Activated CD8-positive, alpha-beta memory T cell treated with anti-CD3 and anti-CD28 coated beads for 48 hours (primary cell): Measurements from ENCODE around the gene CLDN2.

Source experiments
- DNase-seq, 3 experiments: peaks; one replicate each; pipeline ENCODE4 v3.0.0-alpha.2; 2020; ENCODE audit warnings: low read depth in 2 of 3, low spot score in 2 of 3

Gene CLDN2

DNA sequence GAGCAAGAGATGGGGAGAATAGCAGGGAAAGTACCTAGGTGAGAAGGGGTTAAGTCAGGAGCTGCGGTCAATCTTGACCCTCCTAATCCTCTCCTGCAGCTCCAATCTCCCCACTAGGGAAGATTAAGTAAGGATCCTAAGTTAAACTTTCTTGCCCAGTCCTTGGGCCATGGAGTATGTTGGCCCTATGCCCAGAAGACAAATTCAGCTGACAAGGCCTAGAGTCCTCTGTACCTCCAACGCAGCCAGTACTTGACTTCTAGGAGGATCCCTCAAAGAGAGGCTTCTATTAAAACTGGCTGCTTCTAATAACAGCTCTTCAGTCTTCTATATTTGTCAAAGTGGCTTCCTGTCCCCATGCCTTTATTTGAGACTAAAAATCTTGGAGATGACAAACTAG lies 1.4 kb downstream of the CLDN2 start:
- no peak for DNase-seq

DNA sequence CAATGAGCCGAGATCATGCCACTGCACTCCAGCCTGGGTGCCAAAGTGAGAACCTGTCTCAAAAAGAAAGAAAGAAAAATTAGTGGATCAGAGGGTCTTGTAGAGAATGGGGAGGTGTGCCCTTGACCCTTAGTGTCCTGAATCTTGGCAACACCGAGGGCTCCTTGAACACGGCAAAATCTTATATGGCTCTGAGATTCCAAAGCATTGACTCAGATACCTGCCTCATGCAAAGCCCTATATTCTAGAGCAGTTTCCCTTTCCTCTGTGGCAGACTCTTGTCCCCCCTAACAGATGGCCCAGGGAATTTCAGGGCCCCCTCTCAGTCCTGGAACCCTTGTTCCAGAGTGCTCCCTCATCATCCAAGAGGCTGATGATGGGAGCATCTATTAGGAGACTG lies 6.8 kb downstream of the CLDN2 start:
- DNase-seq: no peak

DNA sequence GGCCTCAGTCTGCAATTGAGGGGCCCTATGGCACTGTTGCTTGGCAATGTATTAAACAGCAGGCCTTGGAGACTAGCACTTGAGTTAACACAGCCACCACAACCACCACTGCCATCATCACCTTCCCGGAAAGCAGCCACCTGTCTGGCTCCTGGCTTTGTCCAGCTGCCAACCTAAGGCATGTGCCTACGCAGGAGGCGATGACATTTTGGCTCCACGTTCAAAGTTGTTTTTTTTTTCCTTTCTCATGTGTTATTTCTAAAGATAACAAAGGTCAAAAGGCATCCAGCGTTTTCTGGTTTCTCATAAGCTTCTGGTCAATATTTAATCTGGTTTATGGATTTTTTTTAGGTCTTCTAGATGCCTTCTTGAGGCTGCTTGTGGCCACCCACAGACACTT lies 7.5 kb downstream of the CLDN2 start:
- no peak for DNase-seq

DNA sequence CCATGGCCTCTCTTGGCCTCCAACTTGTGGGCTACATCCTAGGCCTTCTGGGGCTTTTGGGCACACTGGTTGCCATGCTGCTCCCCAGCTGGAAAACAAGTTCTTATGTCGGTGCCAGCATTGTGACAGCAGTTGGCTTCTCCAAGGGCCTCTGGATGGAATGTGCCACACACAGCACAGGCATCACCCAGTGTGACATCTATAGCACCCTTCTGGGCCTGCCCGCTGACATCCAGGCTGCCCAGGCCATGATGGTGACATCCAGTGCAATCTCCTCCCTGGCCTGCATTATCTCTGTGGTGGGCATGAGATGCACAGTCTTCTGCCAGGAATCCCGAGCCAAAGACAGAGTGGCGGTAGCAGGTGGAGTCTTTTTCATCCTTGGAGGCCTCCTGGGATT lies 8.0 kb downstream of the CLDN2 start:
- DNase-seq: no peak

DNA sequence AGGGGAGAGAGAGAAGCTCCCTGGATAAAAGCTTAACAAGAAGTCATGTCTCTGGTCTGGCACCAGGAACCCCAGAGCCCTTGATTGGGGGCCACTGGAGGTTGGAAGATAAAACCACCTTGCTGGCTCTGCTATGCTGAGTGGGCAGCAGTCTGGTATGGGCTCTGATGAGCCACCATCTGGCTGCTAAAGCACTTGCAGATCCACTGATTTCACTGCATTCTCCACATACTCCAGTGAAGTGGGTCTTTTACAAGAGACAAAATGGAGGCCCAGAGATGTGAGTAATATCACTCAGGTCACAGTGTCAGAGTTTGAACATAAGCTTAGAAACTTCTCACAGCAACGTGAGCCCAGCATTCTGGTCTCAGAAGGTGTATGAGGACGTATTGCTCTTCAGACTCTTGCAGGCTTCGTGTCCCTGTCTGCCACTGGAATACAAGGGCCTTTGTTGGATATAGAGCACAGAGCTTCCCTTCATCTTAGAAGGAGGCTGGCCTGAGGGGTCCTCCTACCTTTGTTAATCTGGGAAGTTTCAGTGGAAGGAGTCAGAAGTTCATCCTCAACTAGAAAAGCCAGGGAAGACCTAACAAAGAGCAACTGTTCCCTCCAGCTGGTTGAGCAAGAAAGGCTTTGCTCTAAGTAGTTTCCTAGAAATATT lies 11.8 kb downstream of the CLDN2 start:
- no peak for DNase-seq

DNA sequence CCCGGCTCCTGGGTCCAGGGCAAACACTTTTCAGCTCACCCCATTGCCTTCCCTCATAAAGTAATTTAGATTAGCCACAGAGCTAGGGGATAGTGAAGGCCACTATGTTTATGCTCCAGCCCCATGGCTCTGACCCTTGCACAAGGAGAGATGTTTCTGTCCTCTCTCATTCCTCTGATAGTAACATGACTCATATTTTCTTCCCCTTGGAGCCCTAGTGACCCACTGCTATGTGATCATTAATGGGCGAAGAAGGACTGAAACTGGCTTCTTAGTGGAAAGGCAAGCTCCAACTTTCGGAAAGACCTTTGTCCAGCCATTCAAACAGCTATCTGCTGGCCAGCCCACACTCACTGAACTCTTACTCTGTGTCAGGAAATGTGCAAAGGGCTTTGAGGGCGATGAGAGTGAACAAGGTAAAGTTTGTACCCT lies 12.3 kb downstream of the CLDN2 start:
- no peak for DNase-seq

DNA sequence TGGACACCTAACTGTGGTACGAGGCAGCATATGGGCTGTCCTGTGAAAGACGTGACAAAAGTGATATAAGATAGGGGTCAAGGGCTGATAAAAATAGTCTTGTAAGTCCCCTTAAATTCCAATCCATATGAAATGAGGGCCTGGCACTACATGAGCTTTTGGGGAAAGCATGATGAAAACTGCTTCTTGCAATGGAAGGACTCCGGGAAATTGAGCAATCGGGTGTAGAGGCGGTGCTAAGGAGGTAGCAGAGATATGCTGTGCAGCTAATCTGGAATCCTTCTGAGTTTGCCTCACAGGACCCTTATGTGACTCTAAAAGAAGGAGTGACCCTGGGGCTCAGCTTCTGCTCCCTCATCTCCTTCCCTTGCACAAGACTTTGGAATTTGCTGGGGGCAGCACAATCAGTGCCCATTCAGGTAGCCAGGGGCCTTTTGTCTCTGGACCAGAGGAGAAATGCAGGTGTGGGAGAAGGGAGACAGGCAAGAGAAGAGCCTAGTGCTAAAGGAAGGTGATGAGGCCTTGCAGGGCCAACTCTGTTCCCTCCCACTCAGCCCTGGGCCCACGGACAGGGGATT lies 12.8 kb downstream of the CLDN2 start:
- DNase-seq: no peak

DNA sequence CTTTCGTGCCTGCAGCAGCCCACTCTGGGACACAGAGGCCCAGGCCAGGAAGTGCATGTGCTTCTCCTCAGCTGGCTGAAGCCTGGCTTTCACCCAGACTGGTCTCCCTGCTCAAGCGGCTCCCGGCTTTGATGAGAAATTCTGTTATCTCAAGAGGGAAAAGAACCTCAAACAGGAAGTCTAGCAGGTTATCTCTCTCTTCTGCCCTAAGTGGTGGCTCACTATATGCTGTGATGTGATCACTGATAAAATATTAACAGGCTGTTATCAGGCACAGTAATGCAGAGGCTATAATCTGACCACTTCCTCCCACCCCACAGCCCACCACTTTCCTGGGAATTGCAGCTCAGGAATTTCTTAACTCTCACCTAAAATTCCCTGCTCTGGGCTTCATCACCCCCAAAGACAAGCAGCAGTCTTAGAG lies 13.3 kb downstream of the CLDN2 start:
- no peak for DNase-seq

DNA sequence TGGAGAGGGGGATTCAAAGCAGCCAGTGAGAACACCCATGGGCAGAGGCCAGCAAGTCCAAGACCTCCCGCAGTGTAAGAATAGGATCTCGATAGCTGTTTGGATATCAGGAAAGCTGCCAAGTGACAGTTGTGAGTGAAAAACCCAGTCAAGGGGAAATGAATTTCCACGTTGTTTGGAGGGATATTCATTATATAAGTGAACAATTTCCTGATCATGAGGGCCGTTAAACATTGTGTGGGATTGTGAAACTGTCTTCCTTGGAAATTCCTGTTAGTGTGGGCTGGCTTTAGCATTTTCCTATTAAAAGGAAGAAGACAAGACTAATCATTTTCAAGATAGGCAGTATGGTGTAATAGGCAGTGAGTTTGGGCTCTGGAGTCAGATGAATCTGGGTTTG lies 15.0 kb downstream of the CLDN2 start:
- DNase-seq: no peak

DNA sequence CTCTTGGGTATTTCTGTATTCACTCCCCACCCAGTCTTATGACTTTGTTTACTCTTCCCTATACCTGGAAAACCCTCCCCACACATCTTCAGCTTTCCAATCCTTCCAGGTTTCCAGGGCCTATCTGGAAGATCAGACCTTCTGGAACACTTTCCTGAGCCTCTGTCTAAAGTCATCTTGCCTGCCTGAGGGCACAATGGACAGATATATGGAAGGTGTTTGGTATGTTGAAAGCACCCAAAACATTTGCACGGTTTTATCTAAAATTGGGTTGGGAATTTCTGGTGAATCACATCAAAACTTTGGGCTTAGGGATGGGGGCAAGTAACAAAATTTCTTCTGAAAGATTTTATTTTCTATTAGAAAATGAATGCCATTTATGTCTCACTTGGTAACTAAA lies 16.0 kb downstream of the CLDN2 start:
- DNase-seq: no peak

DNA sequence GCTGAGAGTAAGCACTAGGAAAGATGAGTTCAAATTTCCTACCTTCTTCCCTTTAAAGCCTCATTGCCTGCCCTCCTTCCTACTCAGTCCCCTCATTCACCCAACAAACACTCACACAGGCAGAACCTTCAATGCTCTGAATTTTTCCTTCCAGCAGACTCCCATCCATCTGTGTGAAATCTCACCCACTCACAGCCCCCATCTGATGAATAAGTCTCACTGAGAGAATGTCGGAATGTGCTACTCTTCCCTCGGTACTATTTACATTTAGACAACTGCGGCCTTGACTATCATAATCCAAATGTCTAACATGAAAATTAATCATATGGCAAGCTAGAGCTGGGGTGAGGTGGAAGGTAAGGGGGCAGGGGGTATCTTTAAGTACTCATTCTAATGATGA lies 19.4 kb downstream of the CLDN2 start:
- no peak for DNase-seq

DNA sequence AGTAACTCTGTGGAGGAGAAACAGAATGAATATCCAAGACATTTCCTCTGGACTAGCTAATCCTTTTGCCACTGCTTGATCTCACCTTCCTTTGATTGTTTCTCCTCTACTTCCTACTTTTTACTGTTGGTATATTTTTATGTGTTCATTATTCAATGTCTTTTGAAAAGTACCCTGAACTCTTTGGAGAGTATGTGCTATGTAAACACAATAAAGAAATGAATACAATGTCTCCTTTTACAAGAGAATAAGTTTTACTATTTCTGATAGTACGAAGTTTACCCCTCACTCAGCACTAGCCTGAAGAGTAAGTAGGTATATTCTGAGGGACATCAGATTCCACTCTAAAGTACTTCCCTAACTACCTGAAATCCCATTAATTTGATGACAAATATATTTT lies 19.9 kb downstream of the CLDN2 start:
- DNase-seq: no peak

DNA sequence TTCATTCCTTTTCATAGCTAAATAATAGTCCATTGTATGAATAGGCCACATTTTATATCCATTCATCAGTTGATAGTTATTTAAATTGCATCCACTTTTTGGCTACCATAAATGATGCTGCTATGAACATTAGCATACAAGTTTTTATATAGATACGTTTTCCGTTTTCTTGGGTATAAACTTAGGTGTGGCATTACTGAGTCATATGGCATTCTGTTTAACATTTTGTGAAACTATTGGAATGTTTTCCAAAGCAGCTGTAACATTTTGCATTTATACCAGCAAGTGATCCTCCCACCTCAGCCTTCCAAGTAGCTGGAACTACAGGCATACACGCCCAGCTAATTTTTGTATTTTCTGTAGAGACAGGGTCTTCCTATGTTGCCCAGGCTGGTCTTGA lies 26.3 kb downstream of the CLDN2 start:
- no peak for DNase-seq

DNA sequence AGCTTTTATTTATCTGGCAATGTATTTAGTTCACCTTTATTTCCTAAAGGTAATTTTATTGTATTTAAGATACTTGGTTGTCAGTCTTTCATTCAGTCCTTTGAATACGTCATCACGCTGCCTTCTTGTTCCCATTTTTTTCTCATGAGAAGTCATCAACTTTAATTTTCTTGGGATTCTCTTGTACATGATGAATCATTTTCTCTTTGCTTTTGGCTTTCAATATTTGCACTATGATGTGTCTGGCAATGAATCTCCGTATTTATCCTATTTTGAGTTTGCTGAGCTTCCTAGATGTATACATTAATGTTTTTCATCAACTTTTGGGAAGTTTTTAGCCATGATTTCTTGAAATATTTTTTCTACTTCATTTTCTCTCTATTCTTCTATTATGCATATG lies 28.4 kb downstream of the CLDN2 start:
- DNase-seq: no peak

DNA sequence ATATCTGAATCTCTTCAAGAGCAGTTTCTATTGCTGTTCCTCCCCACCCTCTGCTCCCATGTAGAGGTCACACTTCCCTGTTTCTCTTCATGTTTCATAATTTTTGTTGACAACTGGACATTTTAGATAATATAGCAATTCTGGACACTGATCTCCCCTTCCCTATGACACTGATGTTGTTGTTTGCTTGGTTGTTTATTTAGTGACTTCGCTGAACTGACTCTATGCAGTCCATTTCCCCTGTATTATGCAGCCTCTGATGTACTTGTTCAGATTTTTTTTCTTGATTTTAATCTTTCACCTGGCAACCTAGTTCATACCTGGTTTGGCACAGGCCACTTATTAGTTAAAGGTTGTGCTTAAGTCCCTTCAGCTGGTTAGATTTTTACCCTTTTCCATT lies 29.2 kb downstream of the CLDN2 start:
- no peak for DNase-seq

DNA sequence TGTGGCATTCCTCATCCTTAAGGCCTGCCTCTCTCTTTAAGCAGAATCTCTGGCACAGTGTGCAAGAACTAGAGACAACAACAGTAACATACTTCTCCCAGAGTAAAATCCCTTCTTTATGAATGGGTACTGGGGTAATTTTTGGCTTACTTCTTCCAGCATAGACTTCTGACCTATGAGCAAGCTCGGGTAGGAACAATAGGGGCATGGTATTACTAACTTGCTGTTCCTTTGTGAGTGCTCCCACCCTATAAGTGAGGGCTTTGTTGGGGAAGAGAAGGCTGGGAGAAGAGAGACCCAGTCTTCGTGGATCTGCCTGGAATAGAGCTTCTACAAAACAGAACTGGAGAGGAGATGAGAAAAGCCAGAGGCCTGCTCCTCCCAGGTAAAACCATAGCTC lies 30.2 kb downstream of the CLDN2 start:
- no peak for DNase-seq

DNA sequence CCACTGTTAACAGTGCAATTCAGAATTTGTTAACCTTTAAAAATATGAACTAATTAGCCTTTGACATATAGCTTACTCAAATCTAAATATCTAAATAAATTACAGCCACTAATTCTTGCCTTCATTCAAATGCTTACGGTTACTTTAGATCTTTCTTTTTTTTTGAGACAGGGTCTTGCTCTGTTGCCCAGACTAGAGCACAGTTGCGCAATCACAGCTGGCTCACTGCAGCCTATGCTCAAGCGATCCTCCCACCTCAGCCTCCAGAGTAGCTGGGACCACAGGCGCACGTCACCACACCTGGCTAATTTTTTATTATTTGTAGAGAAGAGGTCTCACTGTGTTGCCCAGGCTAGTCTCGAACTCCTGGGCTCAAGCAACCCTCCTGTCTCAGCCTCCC lies 31.0 kb downstream of the CLDN2 start:
- no peak for DNase-seq

DNA sequence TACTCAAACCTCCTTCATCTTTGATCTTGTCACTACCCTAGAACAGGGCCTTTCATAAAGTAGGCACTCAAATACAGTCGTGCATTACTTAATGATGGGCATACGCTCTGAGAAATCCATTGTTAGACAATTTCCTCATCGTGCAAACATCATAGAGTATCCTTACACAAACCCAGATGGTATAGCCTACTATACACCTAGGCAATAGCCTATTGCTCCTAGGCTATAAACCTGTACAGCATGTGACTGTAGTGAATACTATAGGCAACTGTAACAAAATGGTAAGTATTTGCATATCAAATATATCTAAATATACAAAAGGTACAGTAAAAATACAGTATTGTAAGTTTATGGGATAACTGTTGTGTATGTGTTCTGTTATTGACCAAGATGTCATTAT lies 31.9 kb downstream of the CLDN2 start:
- DNase-seq: no peak

DNA sequence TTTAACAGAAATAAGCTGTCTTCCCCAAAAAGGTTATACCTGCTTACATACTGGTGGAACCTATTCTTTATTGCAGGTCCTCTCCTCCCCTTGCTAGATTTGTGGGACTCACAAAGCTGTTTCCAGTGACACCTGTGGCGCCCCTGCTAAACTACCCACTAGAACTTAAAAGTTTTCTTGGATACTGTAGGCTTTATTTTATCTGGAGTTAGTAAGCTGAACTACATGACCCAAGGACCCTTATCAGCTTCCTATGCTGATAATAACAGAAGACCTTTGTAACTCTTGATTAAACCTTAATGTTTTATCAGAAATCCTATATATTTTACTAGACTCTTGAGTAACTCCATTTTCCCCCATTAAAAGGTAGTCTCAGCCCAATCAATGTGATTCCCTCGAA lies 32.3 kb downstream of the CLDN2 start:
- DNase-seq: no peak

DNA sequence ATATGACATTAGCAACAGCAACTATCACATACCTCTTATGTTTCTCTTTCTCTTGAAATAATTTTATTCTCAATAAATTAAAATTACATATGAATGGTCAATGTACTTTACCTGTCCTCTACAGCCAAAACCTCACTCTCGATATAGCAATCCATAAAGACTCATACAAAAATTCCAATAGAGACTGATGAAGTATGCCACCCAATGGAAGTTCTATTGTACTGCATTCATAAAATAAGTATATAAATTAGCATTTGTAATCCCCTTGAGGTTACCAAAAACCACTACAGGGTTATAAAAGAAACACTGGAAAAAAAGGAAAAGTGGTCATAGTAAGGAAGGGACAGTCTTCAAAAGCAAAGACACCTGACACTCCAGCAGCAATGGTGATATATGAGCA lies 32.8 kb downstream of the CLDN2 start:
- DNase-seq: no peak

DNA sequence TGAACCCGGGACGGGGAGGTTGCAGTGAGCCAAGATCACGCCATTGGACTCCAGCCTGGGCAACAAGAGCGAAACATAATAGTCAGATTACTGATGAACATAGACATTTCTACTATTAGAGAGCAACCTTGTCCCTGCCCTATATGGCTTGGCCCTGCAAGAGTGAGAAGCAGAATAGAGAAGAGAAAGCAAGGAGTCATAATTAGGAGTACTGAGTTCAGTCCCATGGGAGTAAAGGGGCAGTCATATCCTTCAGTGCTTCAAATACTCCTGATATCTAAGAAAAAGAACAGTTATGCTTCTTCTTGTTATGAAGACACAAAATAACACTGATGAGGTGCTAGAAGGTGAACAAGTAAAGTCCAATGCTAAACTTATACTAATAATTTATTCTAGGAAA lies 33.8 kb downstream of the CLDN2 start:
- no peak for DNase-seq

DNA sequence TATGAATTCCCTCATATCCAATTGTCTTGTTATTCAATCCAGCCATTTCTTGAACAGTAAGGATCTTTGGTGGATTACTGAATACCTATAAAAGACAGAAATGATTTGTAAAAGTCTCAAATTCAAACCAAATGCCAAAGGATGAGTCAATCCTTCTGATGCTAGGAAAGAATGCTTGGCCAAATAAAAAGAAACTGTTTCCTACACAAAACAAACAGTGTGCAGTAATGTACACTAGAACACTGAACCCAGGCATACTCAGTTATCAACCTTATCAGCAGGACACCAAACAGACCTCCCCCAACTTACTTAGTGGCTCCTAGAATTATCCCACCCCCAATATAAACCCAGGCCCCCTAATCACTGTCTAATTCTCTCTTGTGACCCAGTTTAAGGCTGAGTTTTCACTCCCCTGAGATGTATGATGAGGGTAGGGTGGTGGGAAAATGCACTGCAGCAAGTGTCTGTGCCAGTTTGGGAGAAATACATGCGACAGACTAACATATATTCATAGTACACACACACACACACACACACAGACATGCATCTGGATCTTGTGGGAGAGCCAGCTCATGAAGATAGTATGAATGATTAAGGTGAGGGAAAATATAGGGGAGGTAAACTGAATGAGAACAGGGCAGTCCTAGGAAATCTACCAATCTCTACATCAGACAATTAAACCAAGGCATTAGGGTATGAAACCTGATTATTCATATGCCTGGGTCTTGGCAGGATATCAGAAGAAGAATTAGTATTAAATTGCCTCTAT lies 35.0 kb downstream of the CLDN2 start:
- no peak for DNase-seq

DNA sequence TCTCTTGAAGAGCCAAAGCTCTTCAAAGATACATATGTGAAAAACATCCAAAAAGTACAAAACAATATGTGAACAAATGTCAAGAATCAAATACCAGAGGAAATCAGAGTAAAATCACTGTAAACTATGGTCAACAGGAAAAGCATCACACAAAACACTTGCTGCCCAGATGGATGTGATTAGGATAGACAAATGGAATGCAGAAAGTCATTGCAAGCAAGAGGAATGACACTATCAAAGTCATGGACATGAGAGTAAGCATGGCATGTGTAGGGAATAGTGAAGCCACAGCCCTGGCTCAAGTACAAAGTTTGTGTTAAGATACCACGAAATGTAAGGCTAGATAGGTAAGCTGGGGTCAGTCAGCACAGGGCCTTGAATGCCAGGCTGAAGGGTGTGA lies 37.7 kb downstream of the CLDN2 start:
- no peak for DNase-seq
